Uterus (tissue), 4 donors: ENCODE measurements around the gene PHYKPL. TPM values are rescaled to one million over a fixed set of nuclear protein-coding genes. Genes with fewer than 3 reads are reported as not detected.

Experiments used
- DNase-seq, 2 donors: peaks; one replicate each; pipeline ENCODE4 v3.0.0-alpha.2; 2019 to 2020
- H3K27ac ChIP-seq, 2 donors: fragments of 200-600 bp; sonication (generic); 1 replicate in 1 of 2; 2 replicates in 1 of 2; pipeline ENCODE4 v1.5.1; 2016 to 2018
- H3K27me3 ChIP-seq, 2 donors: fragments of 200-600 bp; sonication (generic); one replicate each; pipeline ENCODE4 v1.5.1; 2018 to 2019; ENCODE audit warnings: control low read depth in 1 of 2
- H3K36me3 ChIP-seq, 2 donors: fragments of 200-600 bp; sonication (generic); one replicate each; pipeline ENCODE4 v1.5.1; 2019; ENCODE audit warnings: control low read depth in 1 of 2
- H3K4me1 ChIP-seq, 2 donors: fragments of 200-600 bp; sonication (generic); one replicate each; pipeline ENCODE4 v1.5.1; 2018 to 2019; ENCODE audit warnings: control low read depth in 1 of 2
- H3K4me3 ChIP-seq, 2 donors: fragments of 200-600 bp; sonication (generic); 1 replicate in 1 of 2; 2 replicates in 1 of 2; pipeline ENCODE4 v1.5.1; 2018 to 2019; ENCODE audit warnings: mild to moderate bottlenecking in 1 of 2
- H3K9me3 ChIP-seq, 2 donors: fragments of 200-600 bp; sonication (generic); one replicate each; pipeline ENCODE4 v1.5.1; 2019; ENCODE audit warnings: control low read depth in 1 of 2
- POLR2A ChIP-seq, 2 donors: fragments of 450-650 bp; IDR thresholded peaks; one replicate each; pipeline ENCODE4 v1.6.1; 2016; ENCODE audit warnings: antibody characterized with exemption in 2 of 2, mild to moderate bottlenecking in 1 of 2, moderate library complexity in 1 of 2
- intact Hi-C: fragments of 100-400 bp; cut with DNase I; formaldehyde crosslinking; loops from one replicate; pipeline ENCODE4 v1.15.1; 2023; ENCODE audit warnings: low total_unique reads
- total RNA-seq, 4 donors: library from RNA; depleted of rRNA in 3 of 4; stranded (reverse); fragments of >200 nt in 3 of 4; gene quantifications; one replicate each; pipeline versions ENCODE4 v1.1.0 to v1.2.4, GENCODE V29; 2014 to 2023
- TF ChIP-seq, protein P1 (sequence below), 4 experiments: fragments of 200-600 bp in 2 of 4; fragments of 450-650 bp in 2 of 4; sonication (generic) in 2 of 4; IDR thresholded peaks; one replicate each; pipeline ENCODE4 v1.5.1; 2016 to 2019; ENCODE audit warnings: antibody characterized with exemption in 4 of 4, mild to moderate bottlenecking in 2 of 4, moderate library complexity in 1 of 4
- donor health status: DM: yes; HTN: yes; CAD: no.

PHYKPL gene
- total RNA-seq, 4 donors from 2014 or later: 41.5 to 129 (median 89.9) TPM

- H3K27me3 ChIP-seq: no peaks in the 10 kb centered on the region
- peaks cover 6 to 12% of the 10 kb centered on the region in 2 donors for H3K4me1 ChIP-seq
- H3K27ac ChIP-seq: peak within 1 kb of the TSS; percentile 67 to 97
- no peaks in the 10 kb centered on the region for H3K9me3 ChIP-seq
- peak; percentile 98 to 100 for TF ChIP-seq POLR2A (IDR thresholded peaks at IDR 0.05)
- TF ChIP-seq, protein P1, sequence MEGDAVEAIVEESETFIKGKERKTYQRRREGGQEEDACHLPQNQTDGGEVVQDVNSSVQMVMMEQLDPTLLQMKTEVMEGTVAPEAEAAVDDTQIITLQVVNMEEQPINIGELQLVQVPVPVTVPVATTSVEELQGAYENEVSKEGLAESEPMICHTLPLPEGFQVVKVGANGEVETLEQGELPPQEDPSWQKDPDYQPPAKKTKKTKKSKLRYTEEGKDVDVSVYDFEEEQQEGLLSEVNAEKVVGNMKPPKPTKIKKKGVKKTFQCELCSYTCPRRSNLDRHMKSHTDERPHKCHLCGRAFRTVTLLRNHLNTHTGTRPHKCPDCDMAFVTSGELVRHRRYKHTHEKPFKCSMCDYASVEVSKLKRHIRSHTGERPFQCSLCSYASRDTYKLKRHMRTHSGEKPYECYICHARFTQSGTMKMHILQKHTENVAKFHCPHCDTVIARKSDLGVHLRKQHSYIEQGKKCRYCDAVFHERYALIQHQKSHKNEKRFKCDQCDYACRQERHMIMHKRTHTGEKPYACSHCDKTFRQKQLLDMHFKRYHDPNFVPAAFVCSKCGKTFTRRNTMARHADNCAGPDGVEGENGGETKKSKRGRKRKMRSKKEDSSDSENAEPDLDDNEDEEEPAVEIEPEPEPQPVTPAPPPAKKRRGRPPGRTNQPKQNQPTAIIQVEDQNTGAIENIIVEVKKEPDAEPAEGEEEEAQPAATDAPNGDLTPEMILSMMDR (IDR thresholded peaks at IDR 0.05): peak in 2 of 4 experiments; percentile 6 to 11
- peak within 1 kb of the TSS; percentile 52 to 100 for H3K4me3 ChIP-seq
- intact Hi-C loops: no loop called here
- H3K36me3 ChIP-seq: no peaks in the 10 kb centered on the region
- peak; percentile 96 for DNase-seq
Observed at GRCh38 chr5:178204182-178204934, 28.2 kb downstream of the PHYKPL start, which contains the start of gene HNRNPAB. HNRNPAB (plus strand) TSS chr5:178204533; CDS start chr5:178204838, 305 bp downstream.

- Histone ChIP-seq H3K4me1 (peaks cover 6 to 12% of the 10 kb centered on the region in 2 donors), H3K27me3 (no peaks in the 10 kb centered on the region), H3K36me3 (no peaks in the 10 kb centered on the region), H3K9me3 (no peaks in the 10 kb centered on the region), H3K4me3 (peak overlapping the region; percentile 52 to 100), H3K27ac (peak overlapping the region in 1 of 2 donors; percentile 97)
- TF ChIP-seq, protein P1 (IDR thresholded peaks at IDR 0.05): no peak
- no peak for TF ChIP-seq POLR2A (IDR thresholded peaks at IDR 0.05)
- intact Hi-C loops: no loop called here
- no peak for DNase-seq
Observed at GRCh38 chr5:178203670-178204181, 28.9 kb downstream of the PHYKPL start.

DNA sequence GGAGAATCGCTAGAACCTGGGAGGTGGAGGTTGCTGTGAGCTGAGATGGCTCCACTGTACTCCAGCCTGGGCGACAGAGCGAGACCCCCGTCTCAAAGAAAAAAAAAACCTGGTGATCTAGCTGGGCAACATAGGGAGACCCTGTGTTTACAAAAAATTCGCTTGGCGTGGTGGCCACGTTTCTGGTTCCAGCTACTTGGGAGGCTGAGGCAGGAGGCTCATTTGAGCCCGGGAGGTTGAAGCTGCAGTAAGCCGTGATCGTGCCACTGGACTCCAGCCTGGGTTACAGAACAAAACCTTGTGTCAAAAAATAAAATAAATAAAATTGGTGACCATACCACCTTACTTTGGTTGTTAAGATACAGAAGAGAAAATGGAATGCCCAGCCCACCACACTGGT, 30.1 kb downstream of the PHYKPL start:
- Histone ChIP-seq H3K4me1 (peaks cover 6 to 12% of the 10 kb centered on the region in 2 donors), H3K36me3 (no peaks in the 10 kb centered on the region), H3K27ac (no peak overlapping the region), H3K4me3 (no peak overlapping the region), H3K9me3 (no peaks in the 10 kb centered on the region), H3K27me3 (no peaks in the 10 kb centered on the region)
- TF ChIP-seq, protein P1 (IDR thresholded peaks at IDR 0.05): no peak
- TF ChIP-seq POLR2A (IDR thresholded peaks at IDR 0.05): no peak
- DNase-seq: no peak
- intact Hi-C loops: no loop called here

- Histone ChIP-seq H3K27me3 (no peaks in the 10 kb centered on the region), H3K27ac (no peak overlapping the region), H3K36me3 (no peaks in the 10 kb centered on the region), H3K4me3 (no peak overlapping the region), H3K9me3 (no peaks in the 10 kb centered on the region), H3K4me1 (peaks cover 6 to 12% of the 10 kb centered on the region in 2 donors)
- TF ChIP-seq, protein P1 (IDR thresholded peaks at IDR 0.05): no peak
- no peak for TF ChIP-seq POLR2A (IDR thresholded peaks at IDR 0.05)
- no peak for DNase-seq
- intact Hi-C loops: no loop called here
Observed at GRCh38 chr5:178201927-178202235, 30.7 kb downstream of the PHYKPL start.

DNA sequence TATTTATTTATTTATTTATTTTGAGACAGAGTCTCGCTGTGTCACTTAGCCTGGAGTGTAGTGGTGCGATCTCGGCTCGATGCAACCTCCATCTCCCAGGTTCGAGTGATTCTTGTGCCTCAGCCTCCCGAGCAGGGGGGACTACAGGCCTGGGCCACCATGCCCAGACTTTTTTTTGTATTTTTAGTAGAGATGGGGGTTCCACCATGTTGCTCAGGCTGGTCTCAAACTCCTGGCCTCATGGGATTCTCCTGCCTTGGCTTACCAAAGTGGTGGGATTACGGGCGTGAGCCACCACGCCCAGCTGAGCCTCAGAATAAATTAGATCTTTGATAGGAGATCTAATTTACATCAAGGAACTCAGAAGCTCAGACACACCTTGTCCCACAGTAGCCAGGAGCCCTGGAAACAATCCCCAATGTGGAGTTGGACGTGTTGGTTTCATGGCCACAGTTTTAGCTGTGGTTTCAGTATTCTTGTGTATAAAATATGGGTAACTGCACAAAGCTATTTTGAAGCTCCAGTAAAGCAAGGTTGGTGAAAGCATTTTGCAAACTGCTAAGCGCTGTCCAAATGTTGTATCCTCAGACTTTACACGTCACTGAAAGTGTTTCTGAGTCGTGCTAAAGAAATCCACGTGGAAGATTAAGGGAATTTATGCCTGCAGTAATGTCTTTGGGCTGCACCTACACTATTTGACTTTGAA, 31.2 kb downstream of the PHYKPL start:
- intact Hi-C loops: no loop called here
- TF ChIP-seq, protein P1 (IDR thresholded peaks at IDR 0.05): no peak
- TF ChIP-seq POLR2A (IDR thresholded peaks at IDR 0.05): no peak
- no peak overlapping the region for H3K27ac ChIP-seq
- no peaks in the 10 kb centered on the region for H3K9me3 ChIP-seq
- no peak for DNase-seq
- peaks cover 6 to 9% of the 10 kb centered on the region in 2 donors for H3K4me1 ChIP-seq
- H3K27me3 ChIP-seq: no peaks in the 10 kb centered on the region
- H3K36me3 ChIP-seq: no peaks in the 10 kb centered on the region
- H3K4me3 ChIP-seq: no peak overlapping the region
